KMS-11 (cell line): Measurements from ENCODE around the gene POU3F1.
A peak's percentile ranks its signal among the peaks of the same experiment; 100 is the strongest.

ENCODE experiments used
- H2AFZ ChIP-seq: fragments of 200-600 bp; sonication (generic); 2 replicates; pipeline ENCODE4 v1.6.1; 2016; ENCODE audit warnings: antibody characterized with exemption, mixed run types, low read depth
- H3K27ac ChIP-seq: fragments of 200-600 bp; sonication (generic); 2 replicates; pipeline ENCODE4 v1.6.1; 2016; ENCODE audit warnings: mild to moderate bottlenecking, mixed run types
- H3K27me3 ChIP-seq: fragments of 200-600 bp; sonication (generic); 2 replicates; pipeline ENCODE4 v1.6.1; 2017; ENCODE audit warnings: mild to moderate bottlenecking, low read depth, mixed run types, moderate library complexity; ENCODE audit not compliant: insufficient read depth
- H3K36me3 ChIP-seq: fragments of 200-600 bp; sonication (generic); 2 replicates; pipeline ENCODE4 v1.6.1; 2017; ENCODE audit warnings: mild to moderate bottlenecking, mixed run types; ENCODE audit not compliant: insufficient read depth
- H3K4me1 ChIP-seq: fragments of 200-600 bp; sonication (generic); 2 replicates; pipeline ENCODE4 v1.6.1; 2016; ENCODE audit warnings: mild to moderate bottlenecking, low read depth, mixed run types; ENCODE audit not compliant: poor library complexity, severe bottlenecking
- H3K4me2 ChIP-seq: fragments of 200-600 bp; sonication (generic); 2 replicates; pipeline ENCODE4 v1.7.0; 2016; ENCODE audit warnings: mild to moderate bottlenecking, mixed run types
- H3K4me3 ChIP-seq: fragments of 200-600 bp; sonication (generic); IDR thresholded peaks from 2 replicates; pipeline ENCODE4 v1.6.1; 2017; ENCODE audit warnings: low read depth, low read length, mixed read lengths; ENCODE audit not compliant: insufficient read depth
- H3K79me2 ChIP-seq: fragments of 200-600 bp; sonication (generic); 2 replicates; pipeline ENCODE4 v1.6.1; 2016; ENCODE audit warnings: low read depth, mixed run types; ENCODE audit not compliant: insufficient read depth
- H3K9ac ChIP-seq: fragments of 200-600 bp; sonication (generic); 2 replicates; pipeline ENCODE4 v1.6.1; 2016; ENCODE audit warnings: mild to moderate bottlenecking, mixed run types
- H4K20me1 ChIP-seq: fragments of 200-600 bp; sonication (generic); 2 replicates; pipeline ENCODE4 v1.6.1; 2016; ENCODE audit warnings: mild to moderate bottlenecking, mixed run types; ENCODE audit not compliant: insufficient read depth
- TF ChIP-seq, protein P1 (sequence below): fragments of 200-600 bp; sonication (generic); conservative IDR thresholded peaks from 2 replicates; pipeline ENCODE4 v1.6.1; 2017; ENCODE audit warnings: low read depth, mild to moderate bottlenecking, antibody characterized with exemption, low read length, moderate library complexity, mixed read lengths

Gene POU3F1

DNA sequence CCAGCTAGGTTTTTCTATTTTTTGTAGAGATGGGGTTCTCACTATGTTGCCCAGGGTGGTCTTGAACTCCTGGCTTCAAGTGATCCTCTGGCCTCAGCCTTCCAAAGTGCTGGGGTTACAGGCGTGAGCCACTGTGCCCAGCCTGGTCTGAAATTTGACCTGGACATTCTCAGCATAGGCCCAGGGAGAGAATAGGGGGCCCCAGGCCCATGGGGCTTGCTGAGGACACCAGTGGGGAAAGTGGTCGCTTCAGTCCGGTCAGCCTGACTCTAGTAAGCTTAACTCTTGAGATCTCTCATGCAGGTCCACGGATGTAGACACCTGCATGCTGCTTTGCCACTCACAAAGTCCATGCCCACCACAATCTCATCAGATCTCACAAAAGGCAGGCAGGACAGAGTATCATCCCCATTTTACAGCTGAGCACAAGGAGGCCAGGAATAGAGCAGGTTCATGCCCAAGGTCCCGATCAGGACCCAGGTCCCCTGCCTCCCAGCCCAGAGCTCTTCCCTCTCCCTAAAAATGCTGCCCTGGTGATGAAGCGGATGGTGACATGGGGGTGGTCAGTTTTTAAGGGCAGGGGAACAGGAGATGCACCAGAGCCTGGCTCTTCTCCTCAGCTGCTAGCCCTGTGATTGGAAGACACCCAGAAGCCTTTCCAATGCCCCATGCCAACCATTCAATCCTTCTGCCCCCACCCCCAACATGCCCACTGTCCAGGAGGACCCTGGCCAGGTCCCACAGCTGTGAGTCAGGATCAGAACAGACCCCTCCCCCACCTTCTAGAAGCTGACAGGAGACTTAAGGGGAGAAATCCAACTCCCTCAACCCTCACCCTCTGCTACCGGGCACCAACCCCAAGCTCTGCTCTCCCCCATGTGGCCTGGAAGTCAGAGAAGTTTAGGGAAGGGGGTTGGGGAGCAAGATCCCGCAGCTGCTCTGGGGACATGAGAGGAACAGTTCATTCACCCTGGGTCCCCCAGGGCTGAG lies 43.0 kb downstream of the POU3F1 start:
- TF ChIP-seq, protein P1, sequence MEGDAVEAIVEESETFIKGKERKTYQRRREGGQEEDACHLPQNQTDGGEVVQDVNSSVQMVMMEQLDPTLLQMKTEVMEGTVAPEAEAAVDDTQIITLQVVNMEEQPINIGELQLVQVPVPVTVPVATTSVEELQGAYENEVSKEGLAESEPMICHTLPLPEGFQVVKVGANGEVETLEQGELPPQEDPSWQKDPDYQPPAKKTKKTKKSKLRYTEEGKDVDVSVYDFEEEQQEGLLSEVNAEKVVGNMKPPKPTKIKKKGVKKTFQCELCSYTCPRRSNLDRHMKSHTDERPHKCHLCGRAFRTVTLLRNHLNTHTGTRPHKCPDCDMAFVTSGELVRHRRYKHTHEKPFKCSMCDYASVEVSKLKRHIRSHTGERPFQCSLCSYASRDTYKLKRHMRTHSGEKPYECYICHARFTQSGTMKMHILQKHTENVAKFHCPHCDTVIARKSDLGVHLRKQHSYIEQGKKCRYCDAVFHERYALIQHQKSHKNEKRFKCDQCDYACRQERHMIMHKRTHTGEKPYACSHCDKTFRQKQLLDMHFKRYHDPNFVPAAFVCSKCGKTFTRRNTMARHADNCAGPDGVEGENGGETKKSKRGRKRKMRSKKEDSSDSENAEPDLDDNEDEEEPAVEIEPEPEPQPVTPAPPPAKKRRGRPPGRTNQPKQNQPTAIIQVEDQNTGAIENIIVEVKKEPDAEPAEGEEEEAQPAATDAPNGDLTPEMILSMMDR = no peak
- Histone ChIP-seq H3K9ac (no peak overlapping the region), H3K27ac (no peak overlapping the region), H3K79me2 (no peaks in the 10 kb centered on the region), H3K36me3 (no peaks in the 10 kb centered on the region), H3K4me2 (0 out of 2 replicates have a peak overlapping the region, but pooled peaks have one; percentile 39), H2AFZ (no peak overlapping the region), H3K4me3 (no peak overlapping the region), H4K20me1 (no peaks in the 10 kb centered on the region), H3K4me1 (peaks cover 13% of the 10 kb centered on the region), H3K27me3 (peaks cover 6% of the 10 kb centered on the region; the same call in 1 of the 2 replicates)

- no peak overlapping the region for H3K4me3 ChIP-seq
These were observed 45.8 kb downstream of the POU3F1 start for GRCh38 chr1:38000529-38001455.

DNA sequence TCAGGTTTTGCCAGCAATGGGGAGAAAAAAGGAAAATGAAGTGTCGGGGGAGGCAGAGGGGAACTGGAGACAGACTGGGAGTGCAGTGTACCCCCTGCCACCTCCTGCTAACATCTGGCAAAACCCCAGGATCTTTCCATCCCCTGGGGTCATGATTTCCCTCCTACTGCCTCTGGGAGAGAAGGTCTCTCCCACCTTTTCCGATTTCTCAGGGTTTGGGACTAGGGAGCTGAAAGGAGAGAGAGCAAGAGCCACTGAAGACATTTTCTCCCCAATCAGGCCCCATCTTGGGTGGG lies 46.4 kb downstream of the POU3F1 start:
- Histone ChIP-seq H3K4me2 (no peak overlapping the region), H3K4me1 (peaks cover 13% of the 10 kb centered on the region), H3K36me3 (no peaks in the 10 kb centered on the region), H4K20me1 (no peaks in the 10 kb centered on the region), H3K79me2 (no peaks in the 10 kb centered on the region), H3K9ac (no peak overlapping the region), H3K4me3 (no peak overlapping the region), H3K27me3 (peaks cover 6% of the 10 kb centered on the region; the same call in 1 of the 2 replicates), H3K27ac (no peak overlapping the region), H2AFZ (no peak overlapping the region)
- TF ChIP-seq, protein P1 = no peak

More at GRCh38 chr1:38000529-38001455, 45.8 kb downstream of the POU3F1 start:
- H3K9ac ChIP-seq = no peak overlapping the region
- no peaks in the 10 kb centered on the region for H4K20me1 ChIP-seq
- H3K4me2 ChIP-seq = no peak overlapping the region
- H3K27ac ChIP-seq = no peak overlapping the region
- TF ChIP-seq, protein P1 = no peak
- peaks cover 13% of the 10 kb centered on the region for H3K4me1 ChIP-seq
- H3K27me3 ChIP-seq = peaks cover 6% of the 10 kb centered on the region; the same call in 1 of the 2 replicates
- no peaks in the 10 kb centered on the region for H3K36me3 ChIP-seq
- H3K79me2 ChIP-seq = no peaks in the 10 kb centered on the region
- H2AFZ ChIP-seq = no peak overlapping the region

GRCh38 chr1:37999430-38000232 lies 47.0 kb downstream of the POU3F1 start:
- TF ChIP-seq, protein P1 = no peak
- no peak overlapping the region for H3K4me2 ChIP-seq
- H3K4me3 ChIP-seq = no peak overlapping the region
- no peaks in the 10 kb centered on the region for H3K79me2 ChIP-seq
- no peaks in the 10 kb centered on the region for H4K20me1 ChIP-seq
- H3K36me3 ChIP-seq = no peaks in the 10 kb centered on the region
- no peak overlapping the region for H2AFZ ChIP-seq
- H3K9ac ChIP-seq = no peak overlapping the region
- peaks cover 13% of the 10 kb centered on the region for H3K4me1 ChIP-seq
- no peak overlapping the region for H3K27ac ChIP-seq
- peaks cover 6% of the 10 kb centered on the region; the same call in 1 of the 2 replicates for H3K27me3 ChIP-seq
